Measurements from ENCODE around the gene YEATS4. TPM values are rescaled to one million over a fixed set of nuclear protein-coding genes. Genes with fewer than 3 reads are reported as not detected.

Gene YEATS4
- total RNA-seq, 1 donor from 2014 or later, result 32.1 TPM

GRCh38 chr12:69324797-69325466 lies 34.6 kb upstream of the YEATS4 start:
- TF ChIP-seq, protein P1, sequence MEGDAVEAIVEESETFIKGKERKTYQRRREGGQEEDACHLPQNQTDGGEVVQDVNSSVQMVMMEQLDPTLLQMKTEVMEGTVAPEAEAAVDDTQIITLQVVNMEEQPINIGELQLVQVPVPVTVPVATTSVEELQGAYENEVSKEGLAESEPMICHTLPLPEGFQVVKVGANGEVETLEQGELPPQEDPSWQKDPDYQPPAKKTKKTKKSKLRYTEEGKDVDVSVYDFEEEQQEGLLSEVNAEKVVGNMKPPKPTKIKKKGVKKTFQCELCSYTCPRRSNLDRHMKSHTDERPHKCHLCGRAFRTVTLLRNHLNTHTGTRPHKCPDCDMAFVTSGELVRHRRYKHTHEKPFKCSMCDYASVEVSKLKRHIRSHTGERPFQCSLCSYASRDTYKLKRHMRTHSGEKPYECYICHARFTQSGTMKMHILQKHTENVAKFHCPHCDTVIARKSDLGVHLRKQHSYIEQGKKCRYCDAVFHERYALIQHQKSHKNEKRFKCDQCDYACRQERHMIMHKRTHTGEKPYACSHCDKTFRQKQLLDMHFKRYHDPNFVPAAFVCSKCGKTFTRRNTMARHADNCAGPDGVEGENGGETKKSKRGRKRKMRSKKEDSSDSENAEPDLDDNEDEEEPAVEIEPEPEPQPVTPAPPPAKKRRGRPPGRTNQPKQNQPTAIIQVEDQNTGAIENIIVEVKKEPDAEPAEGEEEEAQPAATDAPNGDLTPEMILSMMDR (IDR thresholded peaks at IDR 0.05; ENCODE audit: insufficient read depth, low read length, severe bottlenecking), result no peak
- DNase-seq (ENCODE audit: low read depth) (no peak), FAIRE-seq (peak; percentile 52)
- Histone ChIP-seq H3K36me3 (ENCODE audit: control insufficient read depth, insufficient read depth, low read length) (no peaks in the 10 kb centered on the region), H3K27me3 (ENCODE audit: control insufficient read depth, insufficient read depth, low read length) (no peaks in the 10 kb centered on the region), H3K4me3 (ENCODE audit: low read depth, low read length) (no peak overlapping the region)

- no peak for DNase-seq (ENCODE audit: low read depth)
- H3K27me3 ChIP-seq (ENCODE audit: control insufficient read depth, insufficient read depth, low read length), result no peaks in the 10 kb centered on the region
- no peak for FAIRE-seq
- no peaks in the 10 kb centered on the region for H3K36me3 ChIP-seq (ENCODE audit: control insufficient read depth, insufficient read depth, low read length)
- no peak overlapping the region for H3K4me3 ChIP-seq (ENCODE audit: low read depth, low read length)
- TF ChIP-seq, protein P1 (IDR thresholded peaks at IDR 0.05; ENCODE audit: insufficient read depth, low read length, severe bottlenecking), result no peak
These were observed 31.1 kb upstream of the YEATS4 start for GRCh38 chr12:69328426-69328825.

DNA sequence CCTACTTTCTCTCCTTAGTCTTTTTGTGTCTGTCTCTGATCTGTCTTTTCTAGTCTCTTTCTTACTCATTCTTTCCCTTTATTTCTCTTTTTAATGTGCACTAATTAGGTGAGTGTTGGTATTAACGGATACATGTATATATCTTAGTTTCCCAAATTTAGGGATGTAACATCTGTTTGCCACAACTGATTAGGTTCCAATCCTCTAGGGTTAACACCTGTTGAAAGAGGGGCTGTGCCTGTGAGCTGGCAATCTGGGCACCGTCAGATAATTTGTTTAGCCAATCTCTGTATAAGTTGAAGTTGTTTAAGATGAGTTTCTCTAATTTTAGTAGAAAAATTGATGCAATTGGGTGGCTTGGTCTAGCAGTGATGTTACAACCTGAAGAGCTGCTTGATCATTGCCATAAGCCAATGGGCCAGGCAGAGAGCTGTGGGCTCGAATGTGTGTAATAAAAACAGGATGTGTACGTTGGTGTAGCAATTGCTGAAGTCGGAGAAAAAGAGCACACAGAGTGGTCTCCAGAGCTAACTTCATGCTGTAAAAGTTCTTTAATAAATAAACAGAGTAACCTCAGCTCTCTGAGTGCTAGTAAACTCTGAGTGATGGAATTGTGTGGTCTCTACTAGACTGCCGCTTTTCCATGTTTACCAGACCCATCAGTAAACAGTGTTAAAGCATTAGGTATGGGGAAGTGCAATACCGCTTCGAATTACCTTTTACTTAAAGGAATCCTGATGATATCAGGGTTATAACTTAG lies 29.7 kb upstream of the YEATS4 start:
- Histone ChIP-seq H3K4me3 (ENCODE audit: low read depth, low read length) (no peak overlapping the region), H3K36me3 (ENCODE audit: control insufficient read depth, insufficient read depth, low read length) (no peaks in the 10 kb centered on the region), H3K27me3 (ENCODE audit: control insufficient read depth, insufficient read depth, low read length) (no peaks in the 10 kb centered on the region)
- DNase-seq (ENCODE audit: low read depth) (no peak), FAIRE-seq (no peak)
- TF ChIP-seq, protein P1 (IDR thresholded peaks at IDR 0.05; ENCODE audit: insufficient read depth, low read length, severe bottlenecking), result no peak

DNA sequence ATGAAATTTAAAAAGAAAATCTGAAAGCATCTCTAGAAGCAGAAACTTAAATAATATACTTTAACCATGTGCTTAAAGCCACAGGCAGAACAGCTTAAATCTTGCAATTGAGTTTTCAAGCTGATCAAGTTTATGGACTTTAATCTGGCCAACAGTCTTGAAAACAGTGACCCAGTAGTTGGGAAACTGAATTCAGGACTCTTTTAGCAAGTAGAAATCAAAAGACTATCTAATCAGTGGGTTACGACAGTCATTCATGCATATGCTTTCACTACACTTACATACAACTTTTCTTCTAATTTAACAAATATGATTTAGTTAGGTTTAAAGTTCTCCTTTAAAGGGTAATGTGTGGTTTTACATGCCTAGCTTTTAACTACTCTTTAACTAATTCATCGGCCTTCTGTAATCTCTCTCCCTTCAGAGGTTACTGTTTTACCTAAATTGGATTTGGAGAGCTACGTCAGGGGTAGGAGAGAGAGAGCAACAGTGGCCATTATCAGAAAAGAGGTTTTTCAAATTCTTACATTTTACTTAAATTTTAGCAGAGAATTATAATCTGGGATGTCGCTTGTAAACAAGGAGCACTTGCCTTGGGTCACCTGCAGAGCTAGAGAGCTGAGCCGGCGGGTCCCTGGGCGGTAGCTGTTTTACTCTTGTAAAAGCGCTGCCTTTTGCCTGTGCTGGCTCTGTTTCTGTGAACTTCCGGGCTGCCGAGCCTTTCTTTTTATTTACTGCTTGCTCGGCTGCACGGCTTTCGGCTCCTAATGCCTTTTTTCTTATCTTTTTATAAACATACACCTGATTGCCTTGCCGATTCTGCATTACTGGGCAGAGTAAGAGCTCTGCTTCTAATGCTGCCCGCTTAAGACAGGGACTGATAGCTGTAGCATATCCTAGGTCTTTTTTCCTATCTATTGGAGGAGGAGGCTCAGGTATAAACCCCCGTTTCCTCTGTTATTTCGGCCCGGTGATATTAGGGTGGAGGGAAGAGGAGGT lies 28.8 kb upstream of the YEATS4 start:
- TF ChIP-seq, protein P1 (IDR thresholded peaks at IDR 0.05; ENCODE audit: insufficient read depth, low read length, severe bottlenecking), result no peak
- no peaks in the 10 kb centered on the region for H3K27me3 ChIP-seq (ENCODE audit: control insufficient read depth, insufficient read depth, low read length)
- DNase-seq (ENCODE audit: low read depth) (peak; percentile 21), FAIRE-seq (no peak)
- H3K36me3 ChIP-seq (ENCODE audit: control insufficient read depth, insufficient read depth, low read length), result no peaks in the 10 kb centered on the region
- H3K4me3 ChIP-seq (ENCODE audit: low read depth, low read length), result peak overlapping the region; percentile 43

- no peaks in the 10 kb centered on the region for H3K36me3 ChIP-seq (ENCODE audit: control insufficient read depth, insufficient read depth, low read length)
- peak overlapping the region; percentile 43 for H3K4me3 ChIP-seq (ENCODE audit: low read depth, low read length)
- TF ChIP-seq, protein P1 (IDR thresholded peaks at IDR 0.05; ENCODE audit: insufficient read depth, low read length, severe bottlenecking), result no peak
- no peak for DNase-seq (ENCODE audit: low read depth)
- no peak for FAIRE-seq
- H3K27me3 ChIP-seq (ENCODE audit: control insufficient read depth, insufficient read depth, low read length), result no peaks in the 10 kb centered on the region
These were observed 28.0 kb upstream of the YEATS4 start for GRCh38 chr12:69331519-69331908.
